LHCN-M2 (cell line): Measurements from ENCODE around the gene C2CD3. TPM values are rescaled to one million over a fixed set of nuclear protein-coding genes. Genes with fewer than 3 reads are reported as not detected.

Experiments used
- DNase-seq: peaks from one replicate; pipeline ENCODE4 v3.0.0-alpha.2; 2012; ENCODE audit warnings: low read depth
- total RNA-seq: library from RNA; depleted of rRNA; stranded (reverse); fragments of >200 nt; gene quantifications from 2 replicates; pipeline ENCODE4 v1.2.3, GENCODE V29; 2014

The C2CD3 gene
- total RNA-seq, 1 experiment from 2014 or later, result 22.8 TPM

DNA sequence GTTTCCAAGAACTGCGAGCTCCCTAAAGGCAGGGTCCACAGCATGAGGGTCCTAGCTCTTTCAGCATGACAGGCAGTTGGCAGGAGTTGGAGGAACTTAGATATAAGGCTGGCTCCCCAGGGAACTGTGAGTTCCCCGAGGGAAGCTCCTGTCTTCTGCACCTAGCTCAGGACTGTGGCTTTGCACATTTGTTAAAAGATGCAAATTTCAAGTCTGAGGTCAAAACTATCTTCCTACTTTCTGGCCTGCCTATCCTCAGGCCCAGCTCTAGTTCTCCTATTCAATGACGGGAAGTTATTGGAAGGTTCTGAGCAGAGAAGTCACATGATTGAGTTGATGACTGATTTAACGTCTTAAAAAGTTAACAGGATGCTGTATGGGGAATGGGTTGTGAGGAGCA is 150.3 kb downstream of the C2CD3 start:
- no peak for DNase-seq

DNA sequence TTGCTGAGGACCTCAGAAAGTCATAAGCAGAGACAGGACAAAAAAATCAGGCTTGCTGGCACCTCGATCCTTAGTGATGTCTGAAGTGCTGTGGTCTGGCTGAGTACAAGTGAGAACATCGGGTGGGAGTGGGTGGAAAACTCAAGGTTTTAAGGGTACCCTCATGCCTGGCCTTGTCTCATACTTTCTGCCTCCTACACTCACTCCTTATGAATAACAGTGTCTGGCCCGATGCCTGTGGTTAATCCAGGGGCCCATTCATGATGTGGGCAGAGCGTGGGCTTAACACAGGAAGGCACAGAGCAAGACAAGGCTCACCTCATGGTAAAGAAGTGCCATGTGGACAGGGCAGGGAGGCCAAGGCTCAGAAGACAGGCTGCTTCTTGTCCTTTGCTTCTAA is 150.9 kb downstream of the C2CD3 start:
- DNase-seq, result no peak

DNA sequence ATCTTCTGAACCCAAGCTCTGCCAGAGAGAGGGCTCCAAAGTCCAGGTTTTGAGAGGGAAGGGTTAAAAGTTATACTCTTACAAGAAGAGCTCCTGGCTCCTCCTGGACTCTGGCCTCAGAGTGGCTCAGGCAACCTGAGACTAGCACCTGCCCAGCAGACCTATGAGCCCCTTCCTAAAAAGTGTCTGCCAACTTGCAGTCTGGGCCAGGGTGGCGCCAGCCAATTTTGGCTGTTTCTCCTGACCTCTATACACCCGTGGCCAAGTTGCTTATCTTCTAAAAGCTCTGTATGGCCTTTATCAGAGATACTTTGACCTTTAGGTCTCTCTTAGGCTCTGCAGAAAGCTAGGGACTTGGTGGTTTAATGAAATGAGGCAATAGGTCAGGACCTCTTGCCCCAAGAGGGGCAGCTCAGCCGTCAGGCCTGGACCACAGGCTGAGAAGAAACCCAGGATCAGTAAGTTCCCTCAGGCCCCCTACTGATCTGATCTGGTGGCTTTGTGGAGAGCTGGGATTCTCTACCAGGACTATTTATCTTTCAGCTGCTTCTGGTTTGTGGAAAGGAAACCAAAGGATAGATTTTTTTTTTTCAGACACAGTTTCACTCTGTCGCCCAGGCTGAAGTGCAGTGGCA is 151.6 kb downstream of the C2CD3 start:
- no peak for DNase-seq

DNA sequence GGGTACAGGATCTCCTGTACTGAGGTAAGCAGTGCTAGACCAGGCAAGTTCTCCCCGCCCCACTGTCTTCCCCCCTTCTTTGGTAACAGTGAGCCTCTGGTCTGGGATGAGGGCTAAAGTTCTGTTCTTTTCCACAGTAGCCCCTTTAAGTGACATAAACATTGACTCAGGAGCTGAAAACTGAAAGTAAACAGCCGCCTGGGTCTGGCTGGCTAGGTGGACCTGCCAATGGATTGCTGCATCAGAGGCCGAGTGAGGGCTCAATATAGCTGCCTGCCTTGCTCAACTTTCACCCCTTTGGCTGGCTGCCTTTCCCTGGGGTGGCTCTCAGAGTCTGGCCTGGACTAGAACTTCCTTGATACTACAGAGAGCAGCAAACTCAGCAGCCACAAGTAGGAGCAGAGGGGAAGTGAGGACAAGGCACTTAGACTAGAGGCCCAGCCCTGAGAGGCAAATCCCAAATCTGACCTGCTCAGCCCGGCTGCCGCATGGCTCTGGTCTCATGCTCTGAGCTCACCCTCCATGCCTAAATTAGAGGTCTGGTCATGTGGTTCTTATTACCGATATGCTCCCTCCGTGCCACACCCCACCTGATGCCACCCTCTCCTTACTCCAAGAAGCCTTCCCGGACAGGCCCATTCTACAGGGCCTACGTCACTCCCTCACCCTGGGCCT is 152.3 kb downstream of the C2CD3 start:
- DNase-seq, result peak; percentile 11

DNA sequence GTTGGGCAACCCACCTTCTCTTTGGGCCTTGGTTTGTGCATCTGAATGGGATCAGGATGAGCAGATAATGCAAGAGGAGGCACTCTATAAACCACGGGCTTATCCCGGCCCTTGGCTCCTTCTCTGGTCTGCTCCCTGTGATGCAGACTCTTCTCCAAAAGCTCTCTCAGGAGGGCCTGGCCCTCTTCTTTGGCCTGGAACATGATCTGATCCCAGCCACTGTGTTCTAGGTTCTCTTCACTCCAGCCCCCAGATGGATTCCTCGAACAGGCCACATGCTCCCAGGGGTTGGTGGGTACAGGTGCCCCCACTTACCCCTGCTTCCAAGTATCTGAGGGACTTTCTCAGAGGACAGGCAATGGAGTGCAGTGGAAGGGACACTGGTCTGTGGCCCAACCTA is 153.2 kb downstream of the C2CD3 start:
- DNase-seq, result no peak

DNA sequence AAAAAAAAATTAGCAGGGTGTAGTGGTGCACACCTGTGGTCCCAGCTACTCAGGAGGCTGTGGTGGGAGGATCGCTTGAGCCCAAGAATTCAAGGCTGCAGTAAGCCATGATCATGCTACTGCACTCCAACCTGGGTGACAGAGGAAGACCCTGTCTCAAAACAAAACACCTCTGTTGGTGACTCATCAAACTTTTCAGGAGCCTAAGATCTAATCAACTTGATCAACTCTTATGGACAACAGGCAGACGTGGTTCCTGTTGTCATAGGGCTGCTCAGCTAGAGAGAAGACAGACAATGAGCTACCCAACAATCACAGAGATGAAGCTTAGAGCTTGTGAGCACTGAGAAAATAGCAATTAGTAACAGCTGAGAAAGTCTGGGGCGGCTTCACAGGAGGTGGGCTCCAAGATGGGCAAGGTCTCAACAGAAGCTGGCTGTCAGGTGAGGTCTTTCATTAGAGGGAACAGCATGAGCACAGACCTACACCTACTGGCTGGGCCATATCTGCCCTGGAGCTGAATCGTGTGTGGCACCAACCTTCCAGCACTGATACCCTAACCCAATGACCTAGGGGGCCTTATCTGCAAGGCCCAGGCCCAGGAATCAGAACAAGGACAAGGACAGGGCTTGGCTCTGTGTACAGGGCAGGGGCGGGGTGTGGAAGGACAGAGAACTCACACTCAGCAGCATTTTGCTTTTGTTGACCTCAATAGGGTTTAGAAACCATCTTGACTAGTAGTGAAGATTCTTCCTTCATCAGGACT is 154.7 kb downstream of the C2CD3 start:
- DNase-seq, result no peak

DNA sequence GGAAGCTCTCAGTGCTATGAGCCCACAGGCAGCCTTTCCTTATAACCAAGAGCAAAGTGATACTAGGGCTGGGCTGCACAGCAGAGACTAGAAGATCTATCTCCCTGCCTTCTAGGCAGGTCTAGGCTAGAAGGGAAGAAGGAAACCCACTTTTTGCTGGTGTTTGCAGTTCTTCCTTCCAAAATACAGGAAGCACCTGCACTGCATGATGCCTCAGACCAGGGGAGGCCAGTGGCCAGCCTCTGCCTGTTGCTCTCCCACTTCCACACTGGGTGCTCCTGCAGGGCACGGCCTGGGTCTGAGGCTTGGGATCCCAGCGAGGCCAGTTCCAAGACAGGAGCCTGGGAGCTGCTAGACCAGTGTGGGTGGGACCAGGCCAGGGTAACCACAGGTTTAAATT is 155.9 kb downstream of the C2CD3 start:
- no peak for DNase-seq

DNA sequence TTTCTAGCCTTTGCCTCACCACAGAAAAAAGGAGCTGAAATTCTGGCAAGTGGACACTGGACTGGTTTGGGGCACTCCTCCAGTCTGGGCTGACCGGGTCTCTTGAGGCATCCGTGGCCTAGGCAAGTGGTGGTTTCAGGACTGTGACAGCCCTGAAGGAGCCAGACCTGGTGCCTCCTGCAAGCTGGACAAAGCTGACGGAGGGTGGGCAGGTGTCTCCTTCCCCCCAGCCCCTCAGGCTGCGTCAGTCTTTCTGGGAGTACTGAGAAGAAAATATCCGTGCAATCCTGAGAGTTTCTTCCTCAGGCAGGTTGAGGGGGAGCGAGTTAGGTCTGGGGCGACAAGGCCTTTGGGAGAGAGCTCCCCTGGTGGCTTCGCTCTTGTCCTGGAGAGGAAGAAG is 157.7 kb downstream of the C2CD3 start:
- no peak for DNase-seq

DNA sequence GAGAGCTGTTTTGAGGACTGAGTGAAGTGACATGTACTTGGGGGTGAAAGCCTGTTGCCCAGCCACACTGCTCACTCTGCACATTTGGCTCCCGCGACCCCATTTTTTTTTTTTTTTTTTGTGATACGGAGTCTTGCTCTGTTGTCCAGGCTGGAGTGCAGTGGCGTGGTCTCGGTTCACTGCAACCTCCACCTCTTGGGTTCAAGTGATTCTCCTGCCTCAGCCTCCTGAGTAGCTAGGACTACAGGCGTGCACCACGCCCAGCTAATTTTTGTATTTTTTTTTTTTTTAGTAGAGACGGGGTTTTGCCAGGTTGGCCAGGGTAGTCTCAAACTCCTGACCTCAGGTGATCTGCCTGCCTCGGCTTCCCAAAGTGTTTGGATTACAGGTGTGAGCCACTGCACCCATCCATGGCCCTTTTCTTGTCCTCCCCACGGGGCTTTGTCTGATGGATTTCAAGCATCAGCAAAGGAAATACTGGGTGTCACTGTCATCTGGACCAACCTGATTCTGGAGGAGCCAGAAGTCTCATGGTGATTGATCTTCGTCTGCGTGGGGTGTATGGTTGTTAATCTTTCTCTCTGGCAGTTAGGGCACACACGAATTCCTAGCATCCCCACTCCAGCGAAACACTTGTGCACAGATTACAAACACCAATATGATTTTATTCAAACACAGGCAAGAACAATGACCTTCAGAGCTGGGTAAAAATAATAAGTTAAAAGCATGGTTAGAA is 158.6 kb downstream of the C2CD3 start:
- no peak for DNase-seq

DNA sequence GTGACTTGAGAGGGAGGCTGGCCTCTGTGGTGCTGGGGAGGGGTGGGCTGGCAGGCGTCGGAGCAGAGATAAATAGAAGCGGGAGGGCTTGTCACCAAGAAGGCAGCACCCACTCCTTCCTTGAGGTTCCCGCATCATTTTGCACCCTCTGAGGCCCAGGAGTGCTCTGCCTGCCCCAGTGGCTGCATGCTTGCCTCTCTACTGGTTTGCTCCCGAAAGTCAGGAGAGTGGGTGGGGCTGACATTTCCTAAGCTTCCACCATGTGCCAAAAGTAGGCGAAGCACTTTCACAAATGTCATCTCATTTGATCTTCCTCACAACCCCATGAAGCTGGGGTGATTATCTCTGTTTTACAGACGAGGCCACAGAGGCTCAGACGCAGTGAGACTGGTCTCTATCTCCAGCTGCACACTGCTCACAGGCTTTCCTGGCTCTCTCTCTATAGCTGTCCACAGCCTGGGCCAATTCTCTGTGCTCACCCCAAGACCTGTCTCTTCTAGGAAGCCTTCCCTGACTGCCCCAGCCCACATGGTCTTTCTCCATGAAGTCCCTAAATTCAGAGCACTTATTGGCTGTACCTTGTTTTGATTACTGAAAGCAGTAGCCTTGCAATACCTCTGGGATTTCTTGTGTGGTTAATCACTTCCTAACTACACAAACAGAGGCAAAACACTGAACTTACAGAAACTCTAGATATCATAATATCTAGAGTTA is 159.3 kb downstream of the C2CD3 start:
- peak; percentile 58 for DNase-seq

DNA sequence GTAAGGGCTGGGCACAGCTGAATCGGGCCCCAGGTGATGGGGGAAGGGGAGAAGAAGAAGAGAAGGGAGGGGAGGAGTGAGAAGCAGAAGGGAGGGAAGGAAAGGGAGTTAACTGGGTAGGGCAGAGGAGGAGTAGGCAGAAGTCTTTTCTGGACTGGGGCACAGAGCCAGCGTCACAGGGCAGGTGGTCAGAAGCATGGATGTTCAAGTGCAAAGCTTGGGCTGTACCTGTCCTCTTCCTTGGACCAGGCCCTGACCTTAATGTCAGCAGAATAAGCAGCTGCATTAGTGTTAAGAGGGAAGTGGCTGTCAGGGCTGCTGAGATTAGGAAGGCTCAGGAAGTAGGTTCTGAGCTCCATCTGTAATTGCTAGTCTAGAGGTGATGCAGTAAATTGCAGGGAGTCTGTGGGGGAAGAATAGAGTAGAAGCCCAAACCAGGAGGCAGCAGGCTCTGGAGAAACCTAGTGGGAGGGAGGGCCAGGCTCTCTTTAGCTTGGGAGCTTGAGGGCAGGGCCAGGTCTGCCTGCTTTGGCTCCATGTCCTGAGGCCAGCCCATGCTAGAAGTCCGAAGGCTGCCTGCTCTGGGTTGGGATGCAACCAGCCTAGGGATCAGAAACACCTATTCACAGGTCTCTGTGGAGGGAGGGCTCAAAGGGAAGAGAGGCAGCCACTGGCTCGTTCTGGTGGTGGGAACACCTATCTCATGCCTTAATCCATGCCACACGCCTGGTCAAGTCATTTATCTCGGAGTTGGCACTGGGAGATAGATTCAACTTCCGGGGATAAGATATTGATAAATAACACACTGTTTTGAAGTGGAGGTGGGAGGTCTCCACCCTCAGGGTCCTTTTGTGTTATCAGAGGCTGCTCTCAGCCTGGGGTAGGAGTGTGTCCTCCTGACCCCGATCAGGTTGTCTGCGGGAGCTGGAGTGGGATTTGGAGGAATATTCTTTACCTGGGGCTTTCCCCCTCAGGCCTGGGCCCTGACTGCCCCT is 160.2 kb downstream of the C2CD3 start:
- DNase-seq, result no peak

DNA sequence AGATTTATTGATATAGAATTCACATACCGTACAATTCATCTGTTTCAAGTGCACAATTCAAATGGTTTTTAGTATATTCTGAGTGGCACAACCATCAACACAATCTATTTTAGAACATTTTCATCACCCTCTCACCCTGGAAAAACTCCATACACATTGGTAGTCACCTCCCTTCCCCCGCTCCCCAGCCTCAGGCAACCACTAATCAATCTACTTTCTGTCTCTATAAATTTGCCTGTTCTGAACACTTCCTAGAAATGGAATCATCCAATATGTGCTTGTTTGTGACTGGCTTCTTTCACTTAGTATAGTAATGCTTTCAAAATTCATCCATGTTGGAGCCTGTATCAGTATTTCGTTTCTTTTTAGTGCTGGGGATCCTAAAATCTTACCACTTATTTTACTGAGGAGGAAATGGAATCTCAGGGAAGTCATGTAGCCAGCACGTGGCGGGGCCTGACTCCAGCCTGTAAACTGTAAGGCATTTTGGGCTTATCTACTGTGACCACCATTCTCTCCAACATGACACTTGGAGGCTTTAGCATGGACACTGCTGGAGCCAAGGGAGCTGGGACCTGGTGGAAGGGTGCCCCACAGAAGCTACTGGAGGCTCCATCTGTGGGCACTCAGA is 161.0 kb downstream of the C2CD3 start:
- no peak for DNase-seq

DNA sequence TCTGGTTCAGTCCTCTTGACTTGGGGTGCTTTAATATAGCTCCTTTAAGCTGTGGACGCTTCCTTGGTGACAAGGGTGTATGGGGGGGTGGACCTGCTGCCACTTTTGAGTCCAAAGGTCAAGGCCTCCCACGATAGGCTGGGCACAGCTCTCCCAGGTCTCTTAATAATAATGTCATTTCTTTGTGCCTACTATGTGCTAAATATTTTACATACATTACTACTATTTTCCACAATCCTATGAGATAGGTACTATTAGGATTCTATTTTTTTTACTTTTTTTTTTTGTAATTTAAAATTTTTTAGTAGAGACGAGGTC is 161.6 kb downstream of the C2CD3 start:
- DNase-seq, result no peak

DNA sequence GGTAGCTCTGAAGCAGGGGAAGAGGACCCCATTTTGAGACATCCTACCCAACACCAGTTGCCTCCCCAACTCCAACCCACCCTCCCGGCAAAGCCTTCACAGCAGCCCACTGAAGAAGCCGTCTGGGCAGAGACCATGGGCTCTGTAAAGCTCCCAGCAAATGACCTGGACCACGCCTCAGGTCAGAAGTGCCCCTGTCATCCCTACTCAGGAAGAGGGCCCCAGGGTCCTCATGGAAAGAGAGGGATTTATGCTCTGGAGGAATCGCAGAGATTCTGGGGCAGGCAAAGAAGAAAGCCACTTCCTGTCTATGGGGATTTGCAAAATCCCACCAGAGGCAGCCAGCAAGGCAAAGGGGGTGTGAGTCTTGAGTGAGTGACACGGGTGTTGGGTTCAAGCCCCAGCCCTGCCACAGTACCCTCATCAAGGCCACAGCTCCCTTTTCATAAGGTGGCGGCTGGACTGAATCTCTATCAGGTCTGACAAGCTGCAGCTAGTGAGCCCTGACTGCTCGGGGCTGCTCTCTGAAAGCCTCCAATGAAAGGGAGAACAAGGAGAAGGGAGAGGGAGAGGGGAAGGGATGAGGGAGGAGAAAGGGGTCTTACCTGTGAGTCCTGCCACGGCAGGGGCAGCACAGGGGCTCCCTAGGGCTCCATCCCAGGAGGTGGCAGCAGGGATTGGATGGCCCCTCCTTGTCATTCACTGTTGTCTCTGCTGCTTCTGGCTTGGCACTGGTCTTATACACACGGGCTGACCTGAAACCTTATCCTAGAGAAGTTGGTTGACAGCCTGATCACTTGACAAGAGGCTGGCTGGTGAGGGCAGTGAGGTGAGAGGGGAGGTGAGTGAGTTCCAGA is 162.2 kb downstream of the C2CD3 start, which contains the start of gene UCP3:
TSS of gene UCP3 (minus strand) at position 713 of the 857 bp plus-strand sequence. CDS start 2,043 bp downstream, outside the sequence.
- DNase-seq, result no peak

DNA sequence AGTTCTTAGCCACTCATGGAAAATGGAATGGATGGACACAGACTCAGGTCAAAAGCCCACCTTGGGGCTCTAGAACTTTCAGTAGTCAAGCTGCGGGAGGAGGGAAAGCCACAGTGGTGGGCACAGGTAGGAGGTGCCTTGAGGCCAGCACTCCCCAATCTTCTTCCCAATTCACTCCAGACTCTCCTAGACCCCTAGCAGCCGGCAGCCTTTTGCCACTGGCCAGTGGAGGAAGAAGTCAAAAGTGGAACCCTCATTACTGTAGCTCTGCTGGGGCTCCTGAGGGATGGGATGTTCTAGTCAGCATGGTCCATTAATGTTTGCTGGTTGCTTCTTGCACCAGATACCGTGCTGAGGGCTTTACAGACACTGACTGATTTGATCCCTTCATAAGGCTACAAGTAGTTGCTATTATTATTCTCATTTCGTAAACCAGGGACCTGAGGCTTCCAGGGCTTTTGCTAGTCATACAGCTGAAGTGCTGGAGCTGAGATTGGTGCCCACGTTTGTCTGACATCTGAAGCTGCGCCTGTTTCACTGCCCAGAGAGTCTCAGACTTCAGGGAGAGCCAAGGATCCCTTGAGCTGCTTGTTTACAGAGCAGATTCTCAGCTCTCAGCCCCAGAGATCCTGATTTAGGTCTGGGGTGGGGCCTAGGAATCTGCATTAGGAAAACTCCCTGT is 163.0 kb downstream of the C2CD3 start:
- no peak for DNase-seq

DNA sequence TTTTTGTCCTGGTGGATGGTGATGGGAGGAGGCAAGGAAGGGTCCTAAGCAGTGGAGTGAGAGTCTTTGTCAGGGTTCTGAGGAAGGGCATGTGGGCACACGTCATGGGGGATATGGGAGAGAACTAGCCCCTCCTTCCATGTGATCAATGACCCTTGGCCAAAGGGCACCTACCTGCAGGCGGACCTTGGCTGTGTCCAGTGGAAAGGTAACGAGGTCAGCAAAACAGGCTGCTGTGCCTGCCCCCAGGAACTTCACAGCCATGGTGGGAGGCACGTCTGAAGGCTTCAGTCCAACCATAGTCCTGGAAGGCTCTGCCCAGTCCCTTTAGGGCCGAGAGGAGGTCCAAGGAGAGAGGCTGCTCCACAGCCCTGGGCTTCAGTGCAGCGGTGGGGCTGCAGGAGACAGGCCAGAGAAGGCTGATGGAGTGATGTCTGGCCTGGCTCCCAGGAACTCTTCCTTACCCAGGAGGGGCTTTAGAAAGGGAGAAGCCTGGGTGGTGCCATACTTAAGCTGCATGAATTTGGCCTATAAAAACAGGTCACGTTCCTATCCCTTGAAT is 164.0 kb downstream of the C2CD3 start:
- no peak for DNase-seq

DNA sequence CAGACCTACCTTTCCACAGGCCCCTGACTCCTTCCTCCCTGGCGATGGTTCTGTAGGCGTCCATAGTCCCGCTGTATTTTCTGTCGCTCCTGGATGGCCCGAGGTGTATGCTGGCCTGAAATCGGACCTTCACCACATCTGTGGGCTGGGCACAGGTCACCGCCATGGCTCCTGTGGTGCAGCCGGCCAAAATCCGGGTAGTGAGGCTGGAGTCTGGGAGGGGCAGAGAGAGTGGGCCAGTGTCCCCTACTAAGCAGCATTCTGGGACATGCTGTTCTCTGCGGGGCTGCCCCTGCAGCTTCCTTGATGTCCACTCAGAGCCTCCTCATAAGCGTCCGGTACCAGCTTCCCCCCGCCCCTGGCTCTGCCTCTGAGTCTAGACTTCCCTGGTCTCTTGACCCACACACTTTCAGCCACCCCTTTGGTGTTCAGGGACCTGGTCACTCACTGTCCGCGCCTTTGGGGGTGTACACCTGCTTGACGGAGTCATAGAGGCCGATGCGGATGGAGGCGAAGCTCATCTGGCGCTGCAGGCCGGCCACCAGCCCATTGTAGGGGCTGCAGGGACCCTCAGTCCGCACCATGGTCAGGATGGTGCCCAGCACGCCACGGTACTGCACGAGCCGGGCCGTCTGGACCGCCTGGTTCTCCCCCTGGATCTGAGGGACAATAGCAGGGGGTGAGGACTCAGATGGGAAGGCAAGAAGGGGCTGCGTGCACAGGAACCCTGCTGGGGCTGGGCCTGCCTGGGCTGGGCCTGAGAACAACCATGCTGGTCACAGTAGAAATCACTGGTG is 164.9 kb downstream of the C2CD3 start:
- no peak for DNase-seq
